Heart left ventricle (tissue), 16 donors: ENCODE measurements around the gene AIPL1. TPM values are rescaled to one million over a fixed set of nuclear protein-coding genes. Genes with fewer than 3 reads are reported as not detected.

Experiments used
- ATAC-seq, 4 donors: fragments of 200-7000 bp; cut with Tn5 transposase; one replicate each; pipeline ENCODE4 v1.9.1; 2020 to 2022; ENCODE audit warnings: moderate library complexity in 4 of 4, mild to moderate bottlenecking in 3 of 4, moderate number of reproducible peaks in 1 of 4
- DNase-seq, 5 donors: peaks; one replicate each; pipeline ENCODE4 v3.0.0-alpha.2; 2020
- H3K27ac ChIP-seq, 12 donors: fragments of 200-600 bp; sonication (generic) in 4 of 12; one replicate each; pipeline versions ENCODE4 v1.5.0 to v1.8.0; 2016 to 2022; ENCODE audit warnings: mild to moderate bottlenecking in 2 of 12
- H3K27me3 ChIP-seq, 9 donors: fragments of 200-600 bp; sonication (generic) in 2 of 9; one replicate each; pipeline versions ENCODE4 v1.5.1 to v1.8.0; 2016 to 2022; ENCODE audit warnings: mild to moderate bottlenecking in 3 of 9
- H3K36me3 ChIP-seq, 9 donors: fragments of 200-600 bp; sonication (generic) in 2 of 9; one replicate each; pipeline versions ENCODE4 v1.5.0 to v1.8.0; 2018 to 2022; ENCODE audit warnings: mild to moderate bottlenecking in 2 of 9
- H3K4me1 ChIP-seq, 12 donors: fragments of 200-600 bp; sonication (generic) in 4 of 12; one replicate each; pipeline versions ENCODE4 v1.5.0 to v1.8.0; 2016 to 2022; ENCODE audit warnings: mild to moderate bottlenecking in 3 of 12
- H3K4me3 ChIP-seq, 12 donors: fragments of 200-600 bp; sonication (generic) in 4 of 12; one replicate each; pipeline versions ENCODE4 v1.5.0 to v1.8.0; 2017 to 2022; ENCODE audit warnings: mild to moderate bottlenecking in 9 of 12, moderate library complexity in 4 of 12
- H3K9me3 ChIP-seq, 12 donors: fragments of 200-600 bp; sonication (generic) in 4 of 12; one replicate each; pipeline versions ENCODE4 v1.5.0 to v1.8.0; 2016 to 2022; ENCODE audit warnings: mild to moderate bottlenecking in 1 of 12
- POLR2A ChIP-seq, 2 donors: fragments of 450-650 bp; IDR thresholded peaks; one replicate each; pipeline ENCODE4 v1.6.1; 2017; ENCODE audit warnings: antibody characterized with exemption in 2 of 2, mild to moderate bottlenecking in 2 of 2, moderate library complexity in 2 of 2
- WGBS, 4 donors: extraction: QIAGEN DNeasy Blood & Tissue Kit in 2 of 4; methylation state at CpG; one replicate each; pipeline versions ENCODE4 v1.1.5 to v1.1.7; 2013 to 2018; 5-methylcytosine and 5-hydroxymethylcytosine counted together
- intact Hi-C, 10 donors: fragments of 100-400 bp; cut with DNase I; formaldehyde crosslinking; loops; one replicate each; pipeline versions ENCODE4 v1.11.1 to v1.14.2; 2022
- polyA plus RNA-seq, 2 donors: library from polyadenylated mRNA; stranded (reverse); fragments of 200-250 nt; gene quantifications; one replicate each; pipeline ENCODE4 v1.2.3, GENCODE V29; 2013
- total RNA-seq, 9 donors: library from RNA; depleted of rRNA in 2 of 9; stranded (reverse); fragments of >200 nt in 2 of 9; fragmentation: NEBNext Ultra II Directional in 3 of 9; extraction: Animal tissue kit (Norgen Biotek cat#: 25700) in 3 of 9; gene quantifications; one replicate each; pipeline versions ENCODE4 v1.1.0 to v1.2.4, GENCODE V29; 2016 to 2023
- TF ChIP-seq, protein P1 (sequence below), 12 donors: fragments of 200-600 bp; sonication (generic) in 4 of 12; IDR thresholded peaks; one replicate each; pipeline versions ENCODE4 v1.5.0 to v1.8.0; 2018 to 2022; ENCODE audit warnings: antibody characterized with exemption in 12 of 12, mild to moderate bottlenecking in 5 of 12
- donor health status: ischemic (EF 13 %, LVEDD 7.1; RV severe dilation, severe dysfunction).
- donor health status: healthy with polysubstance abuse.
- donor health status: DM: no; HTN: yes; CAD: no.
- donor health status: DM: no; HTN: no; CAD: no.
- donor health status: ischemic (EF 25% LVEDD 6.9; RV normal size, moderate dysfunction).
- donor health status: ischemic (EF 25% LVEDD 5.7; RV mildly dilated, moderate dysfunction).
- donor health status: healthy.
- donor health status: DM: yes; HTN: yes; CAD: no.
- donor health status: ischemic (EF 35%, LVEDD 5.7; RV mildly dilated, moderate dysfunction).
- donor health status: nonischemic (EF 11% LVEDD 7.7; RV severe dilation, severe dysfunction).
- donor health status: DM: yes; HTN: yes; CAD: no.
- donor health status: PGD.
- donor health status: ischemic (EF 29% LVEDD 5.4; RV normal size, mild dysfunction).
- donor health status: nonischemic (EF 23%, LVEDD 6.1; RV moderate dilation, normal function).

AIPL1 gene
- total and polyA plus RNA-seq, 11 donors, result not detected

DNA sequence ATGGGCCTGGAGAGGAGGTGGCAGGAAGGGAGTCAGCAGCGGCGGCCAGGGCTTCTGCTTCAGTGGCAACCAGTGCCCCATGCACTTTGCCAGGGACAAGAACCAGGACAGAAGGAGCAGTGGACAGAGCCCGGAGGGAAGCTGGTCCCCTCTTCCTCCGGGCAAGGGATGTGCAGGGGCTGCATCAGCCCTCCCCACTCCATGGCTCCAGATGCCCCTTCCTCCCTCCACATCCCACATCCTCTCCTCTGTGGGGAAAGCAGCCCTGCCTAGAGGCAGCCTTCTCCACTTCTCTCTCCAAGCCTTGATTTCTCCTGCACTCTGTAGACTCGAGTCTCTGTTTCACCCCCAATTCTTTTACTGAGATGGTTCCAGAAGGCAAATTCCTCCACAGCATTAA lies 50.4 kb downstream of the AIPL1 start:
- ATAC-seq (no peak), DNase-seq (no peak)
- H3K9me3 ChIP-seq, result no peaks in the 10 kb centered on the region
- peaks cover 0 to 15% (median 0%) of the 10 kb centered on the region in 9 donors for H3K27me3 ChIP-seq
- no peaks in the 10 kb centered on the region for H3K4me1 ChIP-seq
- WGBS, 4 donors, result 70 to 76% (median 74%) methylated on average over 5 of the region's 5 CpGs
- TF ChIP-seq, protein P1, sequence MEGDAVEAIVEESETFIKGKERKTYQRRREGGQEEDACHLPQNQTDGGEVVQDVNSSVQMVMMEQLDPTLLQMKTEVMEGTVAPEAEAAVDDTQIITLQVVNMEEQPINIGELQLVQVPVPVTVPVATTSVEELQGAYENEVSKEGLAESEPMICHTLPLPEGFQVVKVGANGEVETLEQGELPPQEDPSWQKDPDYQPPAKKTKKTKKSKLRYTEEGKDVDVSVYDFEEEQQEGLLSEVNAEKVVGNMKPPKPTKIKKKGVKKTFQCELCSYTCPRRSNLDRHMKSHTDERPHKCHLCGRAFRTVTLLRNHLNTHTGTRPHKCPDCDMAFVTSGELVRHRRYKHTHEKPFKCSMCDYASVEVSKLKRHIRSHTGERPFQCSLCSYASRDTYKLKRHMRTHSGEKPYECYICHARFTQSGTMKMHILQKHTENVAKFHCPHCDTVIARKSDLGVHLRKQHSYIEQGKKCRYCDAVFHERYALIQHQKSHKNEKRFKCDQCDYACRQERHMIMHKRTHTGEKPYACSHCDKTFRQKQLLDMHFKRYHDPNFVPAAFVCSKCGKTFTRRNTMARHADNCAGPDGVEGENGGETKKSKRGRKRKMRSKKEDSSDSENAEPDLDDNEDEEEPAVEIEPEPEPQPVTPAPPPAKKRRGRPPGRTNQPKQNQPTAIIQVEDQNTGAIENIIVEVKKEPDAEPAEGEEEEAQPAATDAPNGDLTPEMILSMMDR (IDR thresholded peaks at IDR 0.05), result no peak
- no peak for TF ChIP-seq POLR2A (IDR thresholded peaks at IDR 0.05)
- intact Hi-C loops, result no loop called here
- H3K36me3 ChIP-seq, result no peaks in the 10 kb centered on the region
- no peak overlapping the region for H3K4me3 ChIP-seq
- no peak overlapping the region for H3K27ac ChIP-seq

DNA sequence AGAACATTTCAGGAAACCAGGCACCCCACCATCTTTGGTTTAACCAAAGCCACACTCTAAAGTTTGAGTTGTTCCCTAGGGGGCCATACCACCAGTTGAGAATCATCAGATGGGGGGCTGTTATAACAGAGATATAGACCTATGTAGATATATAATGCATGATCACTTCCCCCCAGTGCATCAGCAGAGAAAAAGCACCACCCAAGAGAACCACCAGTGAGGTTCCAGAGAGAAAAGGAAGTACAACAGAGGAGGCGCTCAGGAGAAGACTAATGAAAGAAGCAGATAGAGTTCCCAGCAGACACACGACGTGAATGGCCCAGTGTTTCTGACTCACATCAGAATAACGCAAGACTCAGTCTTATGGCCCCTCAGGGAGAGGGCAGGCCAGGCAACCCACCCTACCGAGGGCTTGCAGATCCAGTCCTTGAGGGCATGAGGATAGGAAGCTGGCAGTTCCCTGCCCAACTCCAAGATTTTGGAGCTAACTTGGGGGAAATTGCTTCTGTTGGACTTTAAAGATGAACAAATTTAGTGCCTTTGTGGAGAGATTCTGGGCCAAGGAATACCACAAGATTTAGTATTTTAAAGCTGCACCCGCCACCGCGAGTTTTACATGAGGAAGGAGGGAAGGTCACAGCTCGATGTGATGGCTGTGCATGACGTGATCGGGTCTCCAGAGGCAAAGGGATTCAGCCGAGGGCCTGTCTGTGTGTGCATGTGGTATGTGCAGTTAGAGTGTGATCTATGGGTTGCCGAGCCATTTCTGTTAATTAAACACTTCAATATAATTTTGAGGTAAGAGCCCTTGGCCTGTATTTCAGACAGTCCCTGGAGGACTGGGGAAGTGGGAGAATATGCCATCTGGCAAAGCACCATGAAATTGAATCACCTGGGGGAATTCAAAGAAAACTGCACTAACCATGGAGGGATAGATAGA lies 53.1 kb downstream of the AIPL1 start:
- Histone ChIP-seq H3K27me3 (peaks cover 0 to 14% (median 0%) of the 10 kb centered on the region in 9 donors), H3K4me3 (no peak overlapping the region), H3K36me3 (no peaks in the 10 kb centered on the region), H3K9me3 (peaks cover 0 to 6% (median 0%) of the 10 kb centered on the region in 12 donors), H3K4me1 (no peaks in the 10 kb centered on the region), H3K27ac (no peak overlapping the region)
- WGBS, 4 donors, result 78 to 86% (median 85%) methylated on average over 13 of the region's 13 CpGs
- ATAC-seq (no peak), DNase-seq (no peak)
- intact Hi-C loops, result no loop called here
- TF ChIP-seq, protein P1 (IDR thresholded peaks at IDR 0.05), result no peak
- TF ChIP-seq POLR2A (IDR thresholded peaks at IDR 0.05), result no peak

DNA sequence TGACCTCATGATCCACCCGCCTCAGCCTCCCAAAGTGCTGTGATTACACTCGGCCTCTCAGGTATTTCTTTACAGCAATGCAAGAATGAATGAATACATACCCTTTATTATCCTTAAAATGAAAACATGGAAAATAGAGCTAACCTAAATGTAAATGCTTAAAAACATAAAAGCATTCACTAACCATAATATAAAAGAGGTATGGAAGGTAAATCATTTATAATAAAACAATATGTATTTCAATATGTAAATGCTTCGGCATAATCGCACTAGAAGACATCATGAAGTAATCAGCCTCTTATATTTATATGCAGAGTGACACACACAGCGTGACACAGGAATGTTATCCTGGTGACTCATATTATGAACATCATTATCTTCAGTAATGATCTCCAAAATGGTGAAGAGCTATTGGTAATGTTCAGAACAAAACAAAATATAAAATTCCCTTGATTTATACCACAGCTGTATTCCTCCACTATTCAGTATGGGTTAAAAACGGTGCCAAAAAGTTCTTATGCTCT lies 53.9 kb downstream of the AIPL1 start:
- DNase-seq (no peak), ATAC-seq (no peak)
- intact Hi-C loops, result no loop called here
- peaks cover 0 to 17% (median 0%) of the 10 kb centered on the region in 9 donors for H3K27me3 ChIP-seq
- H3K4me1 ChIP-seq, result no peaks in the 10 kb centered on the region
- no peak overlapping the region for H3K27ac ChIP-seq
- TF ChIP-seq POLR2A (IDR thresholded peaks at IDR 0.05), result no peak
- TF ChIP-seq, protein P1 (IDR thresholded peaks at IDR 0.05), result no peak
- H3K36me3 ChIP-seq, result no peaks in the 10 kb centered on the region
- 84 to 88% (median 85%) methylated on average over 6 of the region's 6 CpGs for WGBS, 4 donors
- peaks cover 0 to 6% (median 0%) of the 10 kb centered on the region in 12 donors for H3K9me3 ChIP-seq
- no peak overlapping the region for H3K4me3 ChIP-seq

DNA sequence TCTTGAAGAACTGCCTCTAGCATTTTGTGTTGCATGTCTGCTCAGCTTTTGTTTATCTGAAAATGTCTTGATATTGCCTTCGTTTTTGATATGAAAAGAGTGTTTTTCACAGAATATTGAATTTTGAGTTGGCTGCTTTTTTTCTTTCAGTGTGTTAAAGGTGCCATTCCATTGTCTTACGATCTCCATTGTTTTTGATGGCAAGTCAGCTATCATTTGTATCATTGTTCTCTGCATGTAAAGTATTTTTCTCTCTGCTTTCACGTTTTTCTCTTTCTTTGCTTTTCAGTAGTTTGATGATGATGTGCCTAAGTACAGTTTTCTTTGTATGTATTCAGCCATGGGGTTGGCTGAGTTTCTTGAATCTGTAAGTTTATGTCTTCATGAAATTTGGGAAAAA lies 57.0 kb downstream of the AIPL1 start:
- Histone ChIP-seq H3K27ac (no peak overlapping the region), H3K4me3 (no peak overlapping the region), H3K9me3 (peaks cover 0 to 6% (median 0%) of the 10 kb centered on the region in 12 donors), H3K27me3 (peaks cover 0 to 21% (median 0%) of the 10 kb centered on the region in 9 donors), H3K4me1 (peaks cover 0 to 3% (median 0%) of the 10 kb centered on the region in 12 donors), H3K36me3 (no peaks in the 10 kb centered on the region)
- WGBS, 4 donors, result 64 to 68% (median 66%) methylated on average over 3 of the region's 3 CpGs
- ATAC-seq, result no peak
- no peak for TF ChIP-seq POLR2A (IDR thresholded peaks at IDR 0.05)
- TF ChIP-seq, protein P1 (IDR thresholded peaks at IDR 0.05), result no peak
- DNase-seq, result no peak
- intact Hi-C loops, result no loop called here
